HG02840 (cell line): ENCODE data around the gene HECTD3.

ENCODE experiments used
- ATAC-seq: cut with Tn5 transposase; IDR thresholded peaks from one replicate; pipeline ENCODE4 v1.9.1; 2021; ENCODE audit warnings: mild to moderate bottlenecking, moderate library complexity, moderate number of reproducible peaks; ENCODE audit not compliant: unreplicated experiment, low FRiP score

The HECTD3 gene

DNA sequence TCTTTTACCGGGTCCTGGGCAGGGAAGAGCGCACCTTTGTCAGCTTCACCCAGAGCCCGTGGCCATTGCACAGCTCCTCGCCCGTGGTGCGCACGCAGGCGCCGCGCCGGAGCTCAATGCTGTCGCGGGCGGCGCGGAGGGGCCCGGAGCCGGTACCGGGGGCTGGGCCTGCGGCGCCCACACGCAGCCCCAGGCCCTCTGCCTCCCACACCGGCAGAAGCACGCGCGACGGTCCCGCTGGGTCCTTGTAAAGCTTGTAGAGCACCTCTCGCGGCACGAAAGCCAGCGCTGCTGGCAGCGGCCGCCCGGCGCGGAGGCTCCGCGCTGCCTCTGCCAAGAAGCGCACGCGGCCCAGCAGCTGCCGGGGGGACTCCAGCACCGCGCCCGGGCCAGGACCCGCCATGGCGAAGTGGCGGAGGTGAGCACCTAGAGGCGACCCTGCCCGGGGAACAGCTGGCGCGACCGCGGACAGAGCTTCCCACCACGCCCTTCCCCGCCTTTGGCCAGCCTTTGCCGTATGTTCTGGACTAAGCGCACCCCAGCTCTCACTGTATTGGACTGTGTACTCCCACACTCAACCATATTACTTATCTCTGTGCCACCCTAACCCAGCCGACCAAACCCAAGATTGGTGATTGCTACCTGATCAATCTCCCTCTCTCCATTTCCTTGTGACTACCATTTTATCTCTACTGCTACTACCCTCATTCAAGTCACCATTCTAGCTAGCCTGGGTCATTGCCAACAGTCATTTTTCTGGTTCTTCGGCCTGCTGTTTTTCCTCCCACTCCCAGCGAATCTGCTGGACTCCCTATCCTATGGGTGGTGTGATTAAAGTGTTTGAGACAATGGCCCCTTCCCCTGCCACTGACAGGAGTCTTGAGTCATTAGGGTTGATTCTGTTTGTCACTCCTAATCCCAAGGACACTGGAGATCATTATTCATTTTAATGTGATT lies at the start of gene HECTD3:
Gene HECTD3 (minus strand): TSS at position 470 of the 957 bp plus-strand sequence. CDS start 67 bp downstream, at position 403.
- ATAC-seq, result peak; percentile 48

DNA sequence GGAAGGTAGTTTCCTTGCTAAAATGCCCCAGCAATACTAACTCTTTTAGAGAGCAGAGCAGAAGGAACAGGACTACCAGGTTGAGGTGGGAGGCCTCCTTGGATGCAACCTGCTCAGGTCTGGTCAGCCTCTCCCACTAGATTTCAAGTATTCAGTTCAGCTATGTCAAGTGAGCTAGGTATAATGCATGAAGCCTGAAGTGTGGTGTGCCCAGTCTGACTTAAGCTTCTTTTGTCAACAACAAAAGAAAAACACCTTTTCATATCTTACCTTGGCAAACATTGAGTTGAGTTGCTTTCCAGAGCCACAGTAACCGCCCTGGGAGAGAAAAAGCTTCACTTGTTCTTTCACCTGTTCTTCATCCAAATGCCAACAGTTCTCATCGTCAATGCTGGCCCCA lies 48.7 kb upstream of the HECTD3 start:
- no peak for ATAC-seq

DNA sequence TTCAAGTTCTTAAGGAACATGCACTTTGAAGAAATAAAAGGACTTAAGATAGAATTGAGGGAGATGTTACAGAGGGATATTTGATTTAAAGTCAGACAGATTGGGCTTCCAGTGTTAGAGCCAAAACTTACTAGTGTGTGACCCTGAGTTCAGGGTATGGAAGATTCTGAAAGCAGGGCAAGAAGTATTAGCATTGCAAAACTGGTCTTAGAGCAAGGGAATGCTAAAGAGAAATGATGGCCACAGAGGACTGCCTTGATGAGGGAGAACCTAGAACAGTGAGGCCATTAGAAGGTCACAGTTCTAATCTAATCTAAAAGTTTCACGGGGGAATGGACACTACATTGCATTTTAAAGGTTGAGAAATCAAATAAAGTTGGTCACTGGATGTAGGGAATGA lies 46.4 kb upstream of the HECTD3 start:
- no peak for ATAC-seq

DNA sequence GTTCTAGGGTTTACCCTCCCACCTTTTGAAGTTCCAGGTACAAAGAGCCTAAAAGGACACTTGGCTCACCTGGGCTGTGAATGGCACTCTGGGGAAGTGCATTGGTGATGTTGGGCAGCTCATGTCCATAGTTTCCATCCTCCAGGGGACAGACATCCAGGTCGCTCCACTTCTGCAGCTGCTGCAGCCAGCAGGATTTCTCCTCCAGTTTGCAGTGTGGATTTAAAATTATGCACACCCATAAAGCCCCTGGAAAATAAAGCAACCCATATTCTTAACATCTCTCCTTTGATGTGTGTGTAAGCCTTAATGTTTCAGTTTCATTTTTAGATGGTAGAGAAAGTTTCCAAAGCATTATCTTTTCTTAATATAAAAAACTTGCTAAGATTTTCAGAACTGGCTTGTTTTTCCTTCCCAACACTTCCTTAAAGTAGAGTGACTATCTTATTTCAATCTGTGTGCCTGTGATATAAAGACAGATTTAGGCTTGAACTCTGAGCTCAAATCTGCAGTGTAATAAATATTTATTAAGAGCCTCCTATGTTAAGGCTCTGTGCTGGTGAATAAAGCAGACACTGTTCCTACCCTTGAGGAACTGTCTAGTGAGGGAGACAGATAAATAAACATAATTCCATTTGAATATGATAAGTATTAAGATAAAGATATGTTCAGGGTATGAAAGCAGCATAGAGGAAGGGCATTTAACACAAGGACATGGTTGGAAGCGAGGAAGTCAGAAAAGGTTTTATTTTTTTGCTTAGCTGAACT lies 40.1 kb upstream of the HECTD3 start:
- ATAC-seq, result no peak

DNA sequence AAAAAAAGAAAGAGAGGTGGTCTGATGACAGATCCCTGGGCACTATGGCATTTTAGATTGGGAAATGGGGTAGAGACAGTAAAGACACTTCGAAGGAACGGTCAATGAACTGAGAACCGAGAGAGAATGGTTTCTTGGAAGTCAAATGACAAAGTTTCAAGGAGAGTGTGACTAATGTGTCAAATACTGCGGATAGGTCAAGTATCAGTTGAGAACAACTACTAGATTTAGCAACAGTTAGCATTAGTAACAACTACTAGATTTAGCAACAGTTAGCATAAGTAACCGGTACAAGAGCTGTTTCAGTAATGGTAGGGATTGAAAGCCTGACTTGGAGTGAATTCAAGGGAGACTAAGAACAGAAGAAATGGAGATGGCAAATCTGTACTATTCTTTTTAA lies 35.9 kb upstream of the HECTD3 start:
- no peak for ATAC-seq

DNA sequence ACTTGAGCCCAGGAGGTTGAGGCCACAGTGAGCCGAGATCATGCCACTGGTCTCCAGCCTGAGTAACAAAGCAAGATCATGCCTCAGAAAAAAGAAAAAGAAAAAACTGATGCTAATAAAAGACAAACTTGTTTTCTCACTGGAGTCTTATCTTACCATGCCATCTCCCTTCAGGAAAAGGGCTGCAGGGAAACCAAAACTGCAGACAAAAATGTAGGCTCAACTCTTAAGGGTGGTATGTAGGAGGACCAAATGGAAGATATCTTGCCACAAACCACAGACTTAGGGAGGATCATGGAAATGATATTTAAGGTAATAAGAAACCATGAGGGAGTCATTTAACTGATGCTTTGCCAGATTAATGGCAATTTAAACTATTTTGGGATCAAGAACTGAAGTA lies 33.8 kb upstream of the HECTD3 start:
- no peak for ATAC-seq

DNA sequence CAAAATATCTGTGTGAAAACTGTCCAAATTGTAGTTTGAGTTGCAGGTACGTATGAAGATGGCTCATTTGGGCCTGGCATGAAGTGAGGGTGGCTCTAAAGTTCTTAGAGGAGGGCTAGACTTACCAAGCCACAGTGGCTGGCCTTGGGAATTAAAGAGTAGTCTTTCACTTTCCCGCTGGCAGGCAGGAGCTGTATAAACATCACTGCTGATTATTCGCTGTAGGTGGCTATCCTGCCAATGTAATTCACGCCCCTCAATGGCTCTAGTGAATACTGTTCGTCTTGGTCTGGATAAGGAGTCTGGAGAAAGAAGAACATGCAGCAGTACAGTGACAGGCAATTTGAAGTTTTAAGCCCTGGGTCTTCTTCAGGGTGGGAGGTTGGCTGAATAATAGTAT lies 32.0 kb upstream of the HECTD3 start:
- ATAC-seq, result no peak

DNA sequence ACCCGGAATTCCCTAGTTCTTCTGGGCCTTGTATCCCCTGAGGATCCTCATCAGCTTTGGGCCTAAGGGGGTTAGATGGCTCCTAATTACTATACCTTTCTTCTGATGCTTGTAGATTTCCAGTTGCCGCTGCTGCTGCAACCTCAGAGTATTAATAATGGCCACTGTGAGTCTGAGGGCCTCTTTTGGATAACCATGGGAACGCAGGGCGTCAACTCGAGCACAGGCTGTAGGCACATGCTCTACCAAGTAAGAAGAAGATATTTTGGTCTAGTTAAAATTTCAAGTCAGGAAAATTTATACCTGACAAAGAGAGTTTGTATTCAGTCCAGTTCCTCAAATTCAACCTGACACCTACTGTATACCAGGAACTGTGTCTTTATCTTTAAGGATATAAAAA lies 29.2 kb upstream of the HECTD3 start:
- ATAC-seq, result no peak

DNA sequence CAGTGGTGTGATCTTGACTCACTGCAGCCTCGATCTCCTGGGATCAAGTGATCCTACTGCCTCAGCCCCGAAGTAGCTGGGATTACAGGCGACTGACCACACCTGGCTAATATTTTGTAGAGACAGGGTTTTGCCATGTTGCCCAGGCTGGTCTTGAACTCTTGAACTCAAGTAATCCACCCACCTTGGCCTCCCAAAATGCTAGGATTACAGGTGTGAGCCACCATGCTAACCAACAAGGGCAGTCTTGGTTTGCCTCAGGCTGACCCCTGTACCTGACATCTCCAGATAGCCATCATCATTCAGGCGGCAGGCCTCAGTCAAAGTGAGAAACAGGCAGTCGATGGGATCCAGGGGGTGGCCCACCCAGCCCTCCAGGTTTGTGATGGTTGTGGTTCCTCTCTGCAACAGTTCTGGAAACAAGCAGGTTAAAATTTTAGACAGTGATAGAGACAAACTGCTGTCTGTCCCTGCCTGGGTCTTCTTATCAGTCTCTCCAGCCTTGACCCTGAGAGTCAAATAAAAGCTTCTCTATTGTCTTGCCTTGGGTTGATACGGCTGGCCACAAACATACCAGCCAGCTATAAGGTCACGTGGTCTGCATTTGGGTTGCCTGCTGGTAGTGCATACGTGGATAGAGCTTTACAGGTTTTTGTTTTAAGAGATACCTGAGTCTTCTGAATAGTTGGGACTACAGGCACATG lies 27.7 kb upstream of the HECTD3 start:
- ATAC-seq, result no peak

DNA sequence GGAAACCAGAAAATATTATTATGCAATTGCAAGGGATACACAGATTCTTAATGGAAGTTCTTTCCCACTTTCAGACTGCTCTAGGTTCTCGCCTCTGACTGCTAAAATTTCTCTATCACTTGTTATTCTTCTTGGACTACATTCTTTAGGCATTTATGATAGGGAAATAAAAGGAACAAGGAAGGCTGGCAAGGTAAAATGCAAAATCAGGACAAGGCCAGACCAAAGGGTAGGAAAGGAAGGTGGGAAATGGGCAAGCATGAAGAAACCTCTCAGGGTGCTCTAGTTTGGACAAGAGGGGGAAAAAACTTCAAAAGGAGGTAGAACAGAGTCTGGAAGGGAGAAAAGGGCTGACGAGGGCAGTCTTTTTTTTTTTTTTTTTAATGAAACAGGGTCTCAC lies 27.1 kb upstream of the HECTD3 start:
- ATAC-seq, result no peak

DNA sequence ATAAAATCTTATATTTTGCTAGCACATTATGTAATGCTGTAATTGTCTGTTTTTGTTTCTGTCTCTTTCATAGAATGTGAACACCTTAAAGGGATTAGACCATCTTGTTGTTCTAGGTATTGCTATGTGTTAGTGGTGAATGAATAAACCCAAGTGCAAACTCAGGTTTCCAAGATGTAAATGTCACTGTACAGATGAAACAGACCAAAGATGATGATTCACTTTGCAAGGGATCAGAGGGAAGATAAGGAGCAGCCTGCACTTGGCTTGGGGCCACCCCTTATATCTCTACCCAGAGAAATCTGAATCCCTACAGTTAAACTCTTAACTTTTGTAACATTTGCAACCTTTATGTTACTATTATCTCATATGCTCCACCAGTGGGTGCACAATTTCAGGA lies 26.3 kb upstream of the HECTD3 start:
- ATAC-seq, result no peak

DNA sequence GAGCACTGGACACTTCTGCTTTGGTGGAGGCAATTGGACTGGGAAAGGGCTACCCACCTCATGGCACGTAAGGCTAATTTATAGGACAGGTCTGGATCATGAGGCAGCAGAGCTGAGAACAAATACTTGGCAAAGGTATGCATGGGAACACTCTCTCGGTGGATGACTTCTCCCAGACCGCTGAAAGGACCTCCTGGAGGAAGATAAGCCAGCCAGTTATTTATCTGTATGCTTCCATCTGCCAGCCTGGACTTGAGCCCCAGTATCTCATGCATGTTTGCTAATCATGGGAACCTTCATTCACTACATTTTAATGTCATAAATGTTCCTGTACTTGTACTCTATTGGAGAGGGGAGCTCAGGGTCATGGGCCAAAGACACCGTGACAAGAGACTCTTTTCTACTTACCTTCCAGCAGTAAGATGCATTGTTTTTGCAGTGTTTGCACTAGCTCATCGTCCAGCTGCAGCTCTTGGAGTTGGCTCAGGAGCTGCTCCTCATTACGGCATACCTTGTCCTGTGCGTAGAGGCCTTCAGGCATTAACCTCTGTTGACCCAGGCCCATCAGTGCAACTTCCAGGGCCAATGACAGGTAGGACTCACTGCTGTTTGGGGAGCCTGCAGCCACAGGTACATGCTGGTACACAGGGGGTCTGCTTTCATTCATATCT lies 24.6 kb upstream of the HECTD3 start:
- ATAC-seq, result no peak

DNA sequence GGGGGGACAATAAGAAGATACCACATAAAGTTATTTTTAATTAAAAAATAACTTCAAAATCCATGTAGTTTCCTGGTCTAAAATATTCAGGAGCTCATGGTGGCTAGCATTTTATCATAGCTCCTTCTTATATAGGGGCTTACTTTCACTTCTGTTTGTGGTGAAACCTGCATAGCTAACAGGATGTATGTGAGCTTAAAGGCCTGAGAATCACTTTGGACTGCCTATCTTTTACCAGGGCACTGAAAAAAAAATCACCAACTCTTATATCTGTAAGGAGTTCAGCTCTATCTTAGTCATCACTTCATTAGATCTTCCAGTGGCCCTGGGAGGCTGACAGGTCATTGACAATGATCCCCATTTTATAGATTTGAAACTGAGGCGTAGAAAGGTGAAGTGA lies 22.2 kb upstream of the HECTD3 start:
- ATAC-seq, result no peak

DNA sequence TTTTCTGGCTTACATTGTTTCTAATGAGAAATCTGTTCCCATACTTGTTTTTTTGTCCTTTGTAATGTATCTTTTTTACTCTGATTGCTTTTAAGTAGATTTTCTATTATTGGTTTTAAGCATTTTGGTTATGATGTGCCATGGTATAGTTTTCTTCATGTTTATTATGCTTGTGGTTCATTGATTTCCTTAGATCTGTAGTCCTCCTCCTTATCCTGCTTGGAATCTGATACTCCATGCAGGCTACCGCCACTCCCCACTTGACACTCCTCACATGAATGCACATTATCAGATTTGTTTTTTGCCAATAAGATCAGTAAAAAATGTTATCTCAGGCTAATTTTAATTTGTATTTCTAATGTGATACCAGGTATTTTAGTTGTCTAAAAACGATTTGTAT lies 21.7 kb upstream of the HECTD3 start:
- no peak for ATAC-seq

DNA sequence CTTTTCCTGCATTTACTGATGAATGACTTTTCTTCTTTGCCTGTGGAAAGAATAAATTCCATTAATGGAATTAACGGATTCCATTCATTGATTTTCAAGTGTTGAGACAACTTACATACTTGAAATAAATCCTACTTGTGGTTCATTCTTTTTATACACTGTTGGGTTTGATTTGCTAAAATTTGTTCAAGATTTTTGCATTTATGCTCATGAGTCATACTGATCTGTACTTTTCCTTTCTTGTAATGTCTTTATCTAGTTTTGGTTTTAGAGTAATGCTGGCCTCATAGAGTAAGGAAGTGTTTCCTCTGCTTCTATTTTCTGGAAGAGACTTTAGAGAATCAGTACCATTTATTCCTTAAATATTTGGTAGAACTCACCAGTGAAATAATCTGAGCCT lies 15.3 kb upstream of the HECTD3 start:
- no peak for ATAC-seq

DNA sequence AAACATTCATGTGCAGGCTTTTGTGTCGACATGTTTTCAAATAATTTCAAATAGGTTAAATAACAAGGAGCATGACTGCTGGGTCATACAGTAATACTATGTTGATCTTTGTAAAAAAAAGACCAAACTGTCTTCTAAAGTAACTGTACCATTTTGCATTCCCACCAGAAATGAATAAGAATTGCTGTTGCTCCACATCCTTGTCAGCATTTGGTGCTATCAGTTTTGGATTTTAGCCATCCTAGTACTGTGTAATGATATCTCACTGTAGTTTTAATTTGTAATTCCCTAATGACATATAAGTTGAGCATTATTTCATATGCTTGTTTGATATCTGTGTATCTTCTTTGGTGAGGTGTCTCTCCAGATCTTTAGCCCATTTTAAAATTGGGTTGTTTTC lies 12.5 kb upstream of the HECTD3 start:
- no peak for ATAC-seq

DNA sequence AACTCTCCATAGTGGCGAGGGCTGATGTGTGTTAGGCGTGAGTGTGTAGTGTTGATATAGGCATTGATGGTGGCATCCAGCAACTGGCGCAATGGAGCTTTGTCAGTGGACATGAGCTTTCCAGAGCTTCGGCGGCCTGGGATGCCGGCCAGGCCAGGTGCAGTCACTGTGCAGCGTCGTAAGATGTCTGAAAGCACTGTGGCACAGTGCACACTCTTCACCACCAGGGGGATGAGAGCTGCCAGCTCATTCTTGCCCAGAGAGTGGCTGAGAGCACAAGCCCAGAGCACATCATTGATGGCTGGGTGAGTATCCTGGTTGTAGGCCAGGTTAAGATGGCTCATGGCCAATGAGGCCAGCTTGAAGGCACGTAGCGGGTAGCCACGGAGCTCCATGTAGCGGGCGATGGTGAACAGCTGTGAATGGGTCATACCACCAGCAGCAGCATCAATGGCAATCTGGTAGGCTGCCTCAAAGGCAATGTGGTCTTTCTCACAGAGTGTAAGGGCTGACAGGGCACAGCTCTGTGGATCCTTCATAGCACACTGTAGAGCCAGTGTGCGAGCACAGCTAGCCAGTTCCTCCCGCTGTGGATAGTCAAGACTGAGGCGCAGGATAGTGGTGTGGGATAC lies 7.6 kb upstream of the HECTD3 start:
- ATAC-seq, result peak; percentile 56

DNA sequence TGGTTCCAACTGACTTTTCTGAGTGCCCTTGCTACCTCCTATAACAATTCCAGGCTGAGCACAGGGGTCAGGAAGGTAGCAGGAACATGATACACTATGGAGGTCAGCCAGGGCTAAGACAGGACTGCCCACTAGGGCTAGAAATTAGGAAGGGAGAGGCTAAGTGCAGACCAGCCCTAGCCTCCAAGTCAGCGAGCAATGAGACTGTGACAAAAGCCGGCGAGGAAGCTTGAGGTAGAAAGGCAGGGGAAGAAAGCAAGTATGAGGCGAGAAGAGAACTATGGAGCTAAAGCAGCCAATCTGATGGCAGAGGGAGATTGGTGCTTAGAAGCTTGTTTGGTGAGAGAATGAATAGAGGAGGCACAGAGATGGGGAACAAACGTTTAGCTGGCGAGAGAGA lies 5.6 kb upstream of the HECTD3 start:
- ATAC-seq, result no peak

DNA sequence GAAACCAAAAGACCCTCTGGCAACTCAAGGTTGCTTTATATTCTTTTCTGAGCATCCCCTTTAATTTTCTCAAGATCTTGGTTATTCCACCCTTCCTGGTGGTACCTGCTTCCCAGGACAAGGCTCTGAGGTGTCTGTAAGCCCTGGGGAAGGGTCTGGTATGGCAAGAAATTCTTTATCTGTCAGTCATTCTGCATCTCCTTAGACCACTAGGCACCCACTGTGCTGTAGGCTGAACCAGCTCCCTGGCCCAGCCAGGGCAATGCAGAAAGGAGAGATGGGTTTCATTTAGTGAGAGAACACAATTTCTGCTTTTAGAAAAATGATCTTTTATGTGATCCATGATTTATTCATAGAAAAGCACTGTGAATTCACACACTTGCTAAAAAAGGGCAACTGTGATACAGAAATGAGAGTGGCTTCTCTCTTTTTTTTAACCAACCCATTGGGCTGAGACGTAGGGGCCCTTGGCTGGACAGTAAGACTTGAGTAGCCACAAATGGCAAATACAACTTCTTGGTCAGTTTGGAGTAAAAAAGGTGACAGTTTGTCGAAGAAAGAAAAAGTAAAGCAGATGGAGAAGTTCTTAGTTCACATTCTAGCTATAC lies 5.1 kb upstream of the HECTD3 start:
- ATAC-seq, result no peak

DNA sequence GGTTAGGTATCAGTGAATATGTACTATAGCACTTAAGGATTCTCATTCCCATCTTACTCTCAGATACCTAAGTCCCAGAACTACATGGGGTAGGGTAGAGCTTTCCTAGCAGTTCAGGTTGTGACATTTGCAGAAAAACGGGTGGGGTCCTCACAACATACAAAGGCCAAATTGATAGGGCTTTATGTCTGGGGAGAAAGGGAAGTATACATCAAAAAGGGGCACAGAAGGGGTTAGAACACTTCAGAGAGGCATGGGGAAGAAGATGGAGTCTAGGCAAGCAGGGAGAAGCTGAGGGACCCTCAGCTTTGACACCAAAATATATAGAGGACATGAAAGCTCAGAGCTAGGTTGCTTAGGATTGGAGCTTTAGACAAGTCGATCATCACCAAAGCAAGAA lies 4.6 kb upstream of the HECTD3 start:
- no peak for ATAC-seq
